Measurements from ENCODE around the gene SULT1E1.

Gene SULT1E1

DNA sequence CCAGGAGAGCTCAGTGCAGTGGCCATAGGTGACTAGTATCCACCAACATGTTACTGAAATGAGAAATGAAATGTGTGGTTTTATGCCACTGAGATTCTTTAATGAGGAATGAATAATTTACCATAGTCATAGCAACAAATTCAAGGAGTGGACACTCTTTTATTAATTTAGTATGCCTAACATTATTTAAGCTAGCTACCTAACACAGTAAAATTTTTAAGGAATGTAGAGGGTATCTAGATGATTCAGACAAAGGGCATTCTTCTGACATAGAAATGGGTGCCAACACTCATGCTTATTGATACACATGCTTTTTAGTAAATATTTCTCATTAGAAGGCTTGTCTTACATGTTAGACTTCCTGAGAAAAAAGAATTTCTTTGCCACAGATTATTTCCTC is 66.2 kb downstream of the SULT1E1 start:
- Histone ChIP-seq H3K4me3 (no peak overlapping the region), H3K4me1 (no peaks in the 10 kb centered on the region), H3K27me3 (no peaks in the 10 kb centered on the region), H3K9me3 (no peaks in the 10 kb centered on the region), H3K27ac (no peak overlapping the region), H3K36me3 (no peaks in the 10 kb centered on the region)
- intact Hi-C loops (cut with DNase I; ENCODE audit: low total_unique reads) = no loop called here
- TF ChIP-seq, protein P1, sequence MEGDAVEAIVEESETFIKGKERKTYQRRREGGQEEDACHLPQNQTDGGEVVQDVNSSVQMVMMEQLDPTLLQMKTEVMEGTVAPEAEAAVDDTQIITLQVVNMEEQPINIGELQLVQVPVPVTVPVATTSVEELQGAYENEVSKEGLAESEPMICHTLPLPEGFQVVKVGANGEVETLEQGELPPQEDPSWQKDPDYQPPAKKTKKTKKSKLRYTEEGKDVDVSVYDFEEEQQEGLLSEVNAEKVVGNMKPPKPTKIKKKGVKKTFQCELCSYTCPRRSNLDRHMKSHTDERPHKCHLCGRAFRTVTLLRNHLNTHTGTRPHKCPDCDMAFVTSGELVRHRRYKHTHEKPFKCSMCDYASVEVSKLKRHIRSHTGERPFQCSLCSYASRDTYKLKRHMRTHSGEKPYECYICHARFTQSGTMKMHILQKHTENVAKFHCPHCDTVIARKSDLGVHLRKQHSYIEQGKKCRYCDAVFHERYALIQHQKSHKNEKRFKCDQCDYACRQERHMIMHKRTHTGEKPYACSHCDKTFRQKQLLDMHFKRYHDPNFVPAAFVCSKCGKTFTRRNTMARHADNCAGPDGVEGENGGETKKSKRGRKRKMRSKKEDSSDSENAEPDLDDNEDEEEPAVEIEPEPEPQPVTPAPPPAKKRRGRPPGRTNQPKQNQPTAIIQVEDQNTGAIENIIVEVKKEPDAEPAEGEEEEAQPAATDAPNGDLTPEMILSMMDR (IDR thresholded peaks at IDR 0.05) = no peak
- DNase-seq = no peak
